Subcutaneous abdominal adipose tissue (tissue), 5 donors: ENCODE data around the gene HBG2.

ENCODE experiments used
- H3K27ac ChIP-seq: one replicate; pipeline ENCODE4 v1.7.0; 2013; ENCODE audit warnings: low read depth, mild to moderate bottlenecking, inconsistent platforms, low read length, moderate library complexity
- H3K27me3 ChIP-seq, 5 donors: one replicate each; pipeline ENCODE4 v1.7.0; 2013; ENCODE audit warnings: low read length in 5 of 5, inconsistent platforms in 1 of 5; ENCODE audit not compliant: control insufficient read depth in 5 of 5, insufficient read depth in 4 of 5
- H3K36me3 ChIP-seq, 5 donors: one replicate each; pipeline ENCODE4 v1.7.0; 2013; ENCODE audit warnings: low read length in 5 of 5; ENCODE audit not compliant: control insufficient read depth in 5 of 5, insufficient read depth in 5 of 5
- H3K4me1 ChIP-seq, 5 donors: one replicate each; pipeline ENCODE4 v1.7.0; 2013; ENCODE audit warnings: low read length in 5 of 5, mild to moderate bottlenecking in 3 of 5, moderate library complexity in 1 of 5; ENCODE audit not compliant: control insufficient read depth in 5 of 5, insufficient read depth in 5 of 5
- H3K4me3 ChIP-seq, 5 donors: one replicate each; pipeline ENCODE4 v1.7.0; 2013; ENCODE audit warnings: low read length in 5 of 5, low read depth in 1 of 5
- H3K9ac ChIP-seq, 5 donors: one replicate each; pipeline ENCODE4 v1.7.0; 2013; ENCODE audit warnings: low read length in 5 of 5, mild to moderate bottlenecking in 4 of 5, moderate library complexity in 3 of 5
- H3K9me3 ChIP-seq, 5 donors: one replicate each; pipeline ENCODE4 v1.7.0; 2013; ENCODE audit warnings: low read length in 5 of 5; ENCODE audit not compliant: control insufficient read depth in 5 of 5
- donor health status: healthy.
- donor health status: healthy.
- donor health status: healthy.
- donor health status: healthy.
- donor health status: healthy.

The HBG2 gene

DNA sequence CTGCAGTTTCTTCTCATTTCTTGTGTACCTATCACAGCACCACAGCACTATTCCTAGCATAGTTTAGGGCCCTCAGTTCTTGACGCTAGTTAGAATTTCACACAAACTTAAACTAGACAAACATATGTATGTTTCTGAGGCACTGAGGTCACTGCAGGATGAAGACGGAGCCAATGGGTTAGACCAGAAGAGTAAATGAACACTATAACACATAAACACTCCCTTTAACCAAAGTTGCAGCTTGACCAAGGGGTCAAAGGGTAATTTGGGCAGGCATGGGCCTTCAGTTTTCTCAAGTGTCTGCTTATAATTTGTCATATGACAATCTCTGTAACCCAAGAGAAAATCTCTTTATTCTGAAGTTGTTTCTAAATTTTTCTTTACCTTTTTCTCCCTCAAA lies 28.0 kb upstream of the HBG2 start:
- no peak overlapping the region for H3K27ac ChIP-seq

DNA sequence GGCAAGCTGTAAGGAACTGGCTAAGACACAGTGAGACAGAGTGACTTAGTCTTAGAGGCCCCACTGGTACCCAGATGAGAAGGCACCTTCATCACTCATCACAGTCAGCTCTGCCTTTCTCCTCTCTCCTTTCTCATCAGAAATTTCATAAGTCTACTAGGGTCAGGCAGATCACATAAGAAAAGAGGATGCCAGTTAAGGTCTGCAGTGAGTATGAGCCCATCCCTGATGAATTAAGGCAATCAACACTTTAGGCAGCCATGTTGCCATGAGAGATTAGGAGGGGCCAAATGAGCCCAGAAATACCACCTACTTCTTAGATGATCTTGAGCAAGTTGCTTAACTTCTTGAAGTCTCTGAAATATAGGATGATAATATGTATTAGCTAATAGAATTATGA lies 27.0 kb upstream of the HBG2 start:
- H3K27ac ChIP-seq: no peak overlapping the region
- H3K9me3 ChIP-seq: no peaks in the 10 kb centered on the region
- no peaks in the 10 kb centered on the region for H3K4me1 ChIP-seq
- no peaks in the 10 kb centered on the region for H3K27me3 ChIP-seq
- no peaks in the 10 kb centered on the region for H3K36me3 ChIP-seq
- H3K4me3 ChIP-seq: no peak overlapping the region
- no peak overlapping the region for H3K9ac ChIP-seq

More for the DNA sequence above, 28.0 kb upstream of the HBG2 start:
- no peak overlapping the region for H3K4me3 ChIP-seq
- H3K9me3 ChIP-seq: no peaks in the 10 kb centered on the region
- no peaks in the 10 kb centered on the region for H3K4me1 ChIP-seq
- no peak overlapping the region for H3K9ac ChIP-seq
- H3K36me3 ChIP-seq: no peaks in the 10 kb centered on the region
- H3K27me3 ChIP-seq: no peaks in the 10 kb centered on the region

DNA sequence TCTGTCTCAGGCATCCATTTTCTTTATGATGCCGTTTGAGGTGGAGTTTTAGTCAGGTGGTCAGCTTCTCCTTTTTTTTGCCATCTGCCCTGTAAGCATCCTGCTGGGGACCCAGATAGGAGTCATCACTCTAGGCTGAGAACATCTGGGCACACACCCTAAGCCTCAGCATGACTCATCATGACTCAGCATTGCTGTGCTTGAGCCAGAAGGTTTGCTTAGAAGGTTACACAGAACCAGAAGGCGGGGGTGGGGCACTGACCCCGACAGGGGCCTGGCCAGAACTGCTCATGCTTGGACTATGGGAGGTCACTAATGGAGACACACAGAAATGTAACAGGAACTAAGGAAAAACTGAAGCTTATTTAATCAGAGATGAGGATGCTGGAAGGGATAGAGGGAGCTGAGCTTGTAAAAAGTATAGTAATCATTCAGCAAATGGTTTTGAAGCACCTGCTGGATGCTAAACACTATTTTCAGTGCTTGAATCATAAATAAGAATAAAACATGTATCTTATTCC lies 26.1 kb upstream of the HBG2 start:
- Histone ChIP-seq H3K4me3 (no peak overlapping the region), H3K27ac (no peak overlapping the region), H3K9me3 (no peaks in the 10 kb centered on the region), H3K4me1 (no peaks in the 10 kb centered on the region), H3K9ac (no peak overlapping the region), H3K27me3 (no peaks in the 10 kb centered on the region), H3K36me3 (no peaks in the 10 kb centered on the region)

DNA sequence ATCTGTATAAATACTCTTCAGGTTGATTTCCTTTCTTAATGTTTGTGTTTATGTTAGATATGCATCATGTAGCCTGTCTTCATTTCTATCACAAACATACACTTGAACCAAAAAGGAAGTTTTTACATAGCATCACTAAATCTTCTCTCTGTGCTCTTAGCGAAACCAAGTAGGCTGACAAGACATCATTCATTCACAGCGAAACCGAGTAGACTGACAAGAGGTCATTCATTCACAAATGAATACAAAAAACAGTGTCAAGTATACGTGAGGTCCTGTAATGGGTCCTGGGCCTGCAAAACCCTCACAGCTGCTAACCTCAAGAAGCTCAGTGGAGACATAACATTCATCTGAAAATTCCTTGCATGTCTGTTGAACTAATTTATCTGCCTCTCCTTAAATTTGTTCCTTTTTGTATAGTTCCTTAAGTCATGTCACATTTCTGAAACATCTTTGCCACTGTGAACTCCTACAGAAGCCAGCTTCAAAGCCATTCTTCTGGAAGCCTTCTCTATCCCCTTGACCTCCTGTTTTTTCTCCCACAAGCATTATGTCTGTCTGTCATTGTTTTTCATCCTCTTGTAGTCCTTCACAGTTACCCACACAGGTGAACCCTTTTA lies 25.0 kb upstream of the HBG2 start:
- no peak overlapping the region for H3K9ac ChIP-seq
- no peak overlapping the region for H3K4me3 ChIP-seq
- no peaks in the 10 kb centered on the region for H3K36me3 ChIP-seq
- no peak overlapping the region for H3K27ac ChIP-seq
- no peaks in the 10 kb centered on the region for H3K4me1 ChIP-seq
- H3K27me3 ChIP-seq: no peaks in the 10 kb centered on the region
- H3K9me3 ChIP-seq: no peaks in the 10 kb centered on the region

DNA sequence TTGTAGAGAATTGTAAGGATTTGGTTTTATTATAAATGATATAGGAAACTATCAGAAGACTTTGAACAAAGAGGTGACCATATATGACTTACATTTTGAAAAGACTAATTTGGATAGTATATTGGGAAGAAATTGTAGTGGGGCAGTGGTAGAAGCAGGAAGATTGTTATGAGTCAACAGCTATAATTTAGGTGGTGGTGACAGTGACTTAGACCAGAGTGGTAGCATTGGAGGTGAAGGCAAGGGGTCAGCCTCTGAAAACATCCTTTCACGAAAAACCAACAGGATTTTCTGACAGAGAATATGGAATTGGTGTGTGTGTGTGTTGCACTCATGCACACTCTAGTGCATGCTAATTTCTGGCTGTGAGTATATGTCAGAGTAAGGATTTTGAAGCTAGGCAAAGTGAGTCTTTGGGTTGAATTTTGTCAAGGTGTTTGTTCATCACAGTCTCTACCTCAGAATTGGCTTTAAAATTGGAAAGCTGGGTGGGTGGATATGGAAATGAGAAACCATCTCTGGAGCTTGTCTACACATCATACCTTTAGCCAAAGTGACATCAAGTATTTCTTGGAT lies 23.3 kb upstream of the HBG2 start:
- Histone ChIP-seq H3K4me1 (no peaks in the 10 kb centered on the region), H3K27ac (no peak overlapping the region), H3K4me3 (no peak overlapping the region), H3K36me3 (no peaks in the 10 kb centered on the region), H3K27me3 (no peaks in the 10 kb centered on the region), H3K9ac (no peak overlapping the region), H3K9me3 (no peaks in the 10 kb centered on the region)

DNA sequence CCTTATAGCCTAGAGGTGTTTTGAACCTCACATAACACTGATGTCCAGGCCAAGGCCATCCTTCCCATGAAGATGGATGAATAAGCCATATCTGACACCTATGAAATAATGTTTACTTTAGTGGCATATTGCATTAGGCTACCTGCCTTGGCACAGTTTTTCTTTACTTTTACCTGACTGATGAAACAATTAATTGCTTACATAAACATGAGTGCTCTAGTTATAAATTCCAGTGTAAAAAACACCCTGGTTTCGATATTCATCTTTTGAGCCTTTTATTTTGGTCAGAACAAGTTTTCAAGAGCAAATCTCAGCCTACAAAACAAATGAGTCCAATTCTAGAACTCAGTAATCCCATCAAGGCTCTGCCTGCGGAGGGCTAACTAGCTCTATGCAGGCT lies 22.1 kb upstream of the HBG2 start:
- no peaks in the 10 kb centered on the region for H3K4me1 ChIP-seq

DNA sequence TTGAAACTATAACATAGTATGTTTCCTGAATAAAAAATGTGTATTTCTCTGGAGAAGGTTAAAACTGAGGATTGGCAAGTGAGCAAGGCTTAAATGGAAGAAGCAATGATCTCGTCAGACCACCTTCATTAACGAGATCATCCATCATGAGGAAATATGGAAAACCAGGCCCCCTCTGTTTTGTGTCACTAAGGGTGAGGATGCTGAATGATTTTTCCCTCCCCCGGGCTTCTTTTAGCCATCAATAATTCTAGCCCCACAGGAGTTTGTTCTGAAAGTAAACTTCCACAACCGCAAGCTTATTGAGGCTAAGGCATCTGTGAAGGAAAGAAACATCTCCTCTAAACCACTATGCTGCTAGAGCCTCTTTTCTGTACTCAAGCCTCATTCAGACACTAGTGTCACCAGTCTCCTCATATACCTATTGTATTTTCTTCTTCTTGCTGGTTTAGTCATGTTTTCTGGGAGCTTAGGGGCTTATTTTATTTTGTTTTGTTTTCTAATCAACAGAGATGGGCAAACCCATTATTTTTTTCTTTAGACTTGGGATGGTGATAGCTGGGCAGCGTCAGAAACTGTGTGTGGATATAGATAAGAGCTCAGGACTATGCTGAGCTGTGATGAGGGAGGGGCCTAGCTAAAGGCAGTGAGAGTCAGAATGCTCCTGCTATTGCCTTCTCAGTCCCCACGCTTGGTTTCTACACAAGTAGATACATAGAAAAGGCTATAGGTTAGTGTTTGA lies 21.0 kb upstream of the HBG2 start:
- H3K9ac ChIP-seq: no peak overlapping the region
- no peak overlapping the region for H3K4me3 ChIP-seq
- H3K27ac ChIP-seq: no peak overlapping the region
- no peaks in the 10 kb centered on the region for H3K36me3 ChIP-seq
- no peaks in the 10 kb centered on the region for H3K4me1 ChIP-seq
- no peaks in the 10 kb centered on the region for H3K27me3 ChIP-seq
- no peaks in the 10 kb centered on the region for H3K9me3 ChIP-seq

More for the DNA sequence above, 22.1 kb upstream of the HBG2 start:
- no peak overlapping the region for H3K27ac ChIP-seq
- no peak overlapping the region for H3K4me3 ChIP-seq
- no peaks in the 10 kb centered on the region for H3K9me3 ChIP-seq
- H3K9ac ChIP-seq: no peak overlapping the region
- H3K36me3 ChIP-seq: no peaks in the 10 kb centered on the region
- no peaks in the 10 kb centered on the region for H3K27me3 ChIP-seq

DNA sequence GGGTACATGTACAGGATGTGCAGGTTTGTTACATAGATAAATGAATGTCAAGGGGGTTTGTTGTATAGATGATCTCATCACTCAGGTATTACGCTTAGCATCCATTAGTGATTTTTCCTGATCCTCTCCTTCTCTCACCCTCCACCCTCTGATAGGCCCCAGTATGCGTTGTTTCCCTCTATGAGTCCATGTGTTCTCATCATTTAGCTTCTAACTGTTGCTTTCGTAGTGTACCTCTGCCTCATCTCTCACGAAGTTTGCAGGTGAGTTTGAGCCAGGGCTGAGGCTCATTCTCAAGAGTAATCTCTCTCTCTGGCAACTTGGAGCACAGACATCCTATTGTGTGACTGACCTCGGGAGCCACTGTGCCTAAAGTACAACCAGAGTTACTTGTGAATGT lies 19.8 kb upstream of the HBG2 start:
- no peak overlapping the region for H3K4me3 ChIP-seq
- no peaks in the 10 kb centered on the region for H3K27me3 ChIP-seq
- H3K9ac ChIP-seq: no peak overlapping the region
- no peaks in the 10 kb centered on the region for H3K4me1 ChIP-seq
- no peak overlapping the region for H3K27ac ChIP-seq
- H3K9me3 ChIP-seq: no peaks in the 10 kb centered on the region
- H3K36me3 ChIP-seq: no peaks in the 10 kb centered on the region

DNA sequence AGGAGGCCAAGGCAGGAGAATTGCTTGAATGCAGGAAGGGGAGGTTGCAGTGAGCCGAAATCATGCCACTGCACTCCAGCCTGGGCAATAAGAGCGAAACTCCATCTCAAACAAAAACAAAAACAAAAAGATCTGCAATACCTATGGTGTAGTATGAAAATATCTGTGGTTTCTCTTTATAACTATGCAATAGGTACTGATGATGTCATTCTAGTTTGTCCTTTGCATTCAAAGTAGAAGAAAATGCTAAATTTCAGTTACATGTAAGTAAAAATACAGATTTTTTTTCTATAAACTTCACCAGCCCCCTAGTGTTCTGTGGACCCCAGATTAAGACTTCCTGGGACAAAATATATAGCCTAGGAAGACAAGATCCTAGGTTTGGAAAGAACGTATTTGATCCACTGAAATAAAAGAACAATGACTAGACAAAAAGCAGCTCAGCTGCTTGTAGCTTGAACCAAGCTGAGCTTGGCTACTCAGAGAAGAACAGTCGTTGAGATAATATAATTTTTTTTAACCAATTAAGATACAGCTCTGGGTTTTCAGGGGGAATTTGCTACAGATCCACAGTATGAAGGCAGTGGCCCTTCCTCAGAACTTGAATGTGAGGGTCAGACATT lies 17.9 kb upstream of the HBG2 start:
- no peak overlapping the region for H3K9ac ChIP-seq
- H3K4me3 ChIP-seq: no peak overlapping the region
- no peaks in the 10 kb centered on the region for H3K36me3 ChIP-seq
- no peaks in the 10 kb centered on the region for H3K27me3 ChIP-seq
- H3K9me3 ChIP-seq: no peaks in the 10 kb centered on the region
- H3K4me1 ChIP-seq: no peaks in the 10 kb centered on the region
- H3K27ac ChIP-seq: no peak overlapping the region

DNA sequence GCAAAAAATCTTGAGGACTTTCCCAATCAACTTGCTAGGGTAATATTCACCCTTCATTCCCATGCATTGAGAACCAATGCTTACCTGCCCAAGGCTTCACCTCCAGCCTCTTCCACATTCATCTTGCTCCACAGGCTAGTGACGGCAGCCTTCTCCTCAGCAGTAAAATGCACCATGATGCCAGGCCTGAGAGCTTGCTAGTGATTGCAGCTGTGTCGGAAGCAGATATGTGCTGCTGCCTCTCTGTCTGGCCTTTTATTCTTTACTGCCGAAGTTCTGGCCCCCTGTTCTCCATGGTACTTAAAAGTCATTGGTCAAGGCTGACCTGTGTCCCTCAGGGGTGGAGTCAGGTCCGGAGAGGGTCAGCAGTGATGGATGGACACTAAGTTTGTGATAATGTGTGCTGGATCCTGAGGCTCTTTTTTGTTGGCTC lies 15.2 kb upstream of the HBG2 start, which contains the start of gene HBE1:
Gene HBE1, minus strand, starts transcription at position 231 of the 433 bp plus-strand sequence. Its CDS starts 55 bp downstream, at position 176.
- no peak within 1 kb of the TSS for H3K4me3 ChIP-seq
- no peaks in the 10 kb centered on the region for H3K4me1 ChIP-seq
- no peak within 1 kb of the TSS for H3K9ac ChIP-seq
- no peaks in the 10 kb centered on the region for H3K27me3 ChIP-seq
- no peaks in the 10 kb centered on the region for H3K36me3 ChIP-seq
- no peaks in the 10 kb centered on the region for H3K9me3 ChIP-seq
- H3K27ac ChIP-seq: no peak within 1 kb of the TSS
